A549 (cell line): ENCODE data around the gene NAPA. TPM values are rescaled to one million over a fixed set of nuclear protein-coding genes. Genes with fewer than 3 reads are reported as not detected.
A peak's percentile ranks its signal among the peaks of the same experiment; 100 is the strongest.

Experiments used
- ATAC-seq, 2 experiments: fragments of 200-7000 bp in 1 of 2; fragments of >200 bp in 1 of 2; cut with Nextera tagmentation in 1 of 2; cut with Tn5 transposase in 1 of 2; 3 replicates each; pipeline versions ENCODE4 v1.8.0 to v1.9.1; 2018 to 2020; ENCODE audit warnings: mild to moderate bottlenecking in 1 of 2, moderate library complexity in 1 of 2
- CTCF ChIA-PET: fragments of 300-600 bp; sonication (Branson Sonifier 250); formaldehyde crosslinking; extraction: SDS; loops from one replicate; lab custom pipeline; 2021; ENCODE audit warnings: antibody characterized with exemption, inconsistent platforms; lab: Yijun Ruan, JAX
- POLR2A ChIA-PET: fragments of 350-600 bp; formaldehyde crosslinking; extraction: SDS; loops from one replicate; lab custom pipeline; 2021; ENCODE audit warnings: antibody characterized with exemption, inconsistent platforms; lab: Yijun Ruan, JAX
- DNase-seq, 2 experiments: peaks; one replicate each; pipeline versions ENCODE4 v3.0.0 to v3.0.0-alpha.2; 2011 to 2016; ENCODE audit warnings: low read depth in 1 of 2, low spot score in 1 of 2
- FAIRE-seq: peaks from 2 replicates; lab custom pipeline; 2011; peaks lifted over from hg19 to GRCh38; lab: Jason Lieb, UNC
- H3K27ac ChIP-seq, 2 experiments: fragments of >200 bp; sonication (Bioruptor Twin); formaldehyde crosslinking; 3 replicates each; pipeline ENCODE4 v1.5.1; 2016 to 2017
- H3K4me1 ChIP-seq: fragments of >200 bp; sonication (Bioruptor Twin); formaldehyde crosslinking; 3 replicates; pipeline ENCODE4 v1.6.1; 2016
- H3K4me2 ChIP-seq: fragments of >200 bp; sonication (Bioruptor Twin); formaldehyde crosslinking; 3 replicates; pipeline ENCODE4 v1.6.1; 2016
- H3K4me3 ChIP-seq: fragments of >200 bp; sonication (Bioruptor Twin); formaldehyde crosslinking; 3 replicates; pipeline ENCODE4 v1.5.1; 2016
- H3K9me3 ChIP-seq: fragments of >200 bp; sonication (Bioruptor Twin); formaldehyde crosslinking; 3 replicates; pipeline ENCODE4 v1.6.1; 2016
- BHLHE40 ChIP-seq: IDR thresholded peaks from 2 replicates; pipeline ENCODE4 v1.6.1; 2012; ENCODE audit warnings: low read depth, low read length, inconsistent platforms
- CEBPB ChIP-seq, 2 experiments: fragments of >200 bp in 1 of 2; sonication (Bioruptor Twin) in 1 of 2; formaldehyde crosslinking in 1 of 2; IDR thresholded peaks; 2 replicates each; pipeline ENCODE4 v1.6.1; 2012 to 2016
- CTCF ChIP-seq: fragments of >200 bp; sonication (Bioruptor Twin); formaldehyde crosslinking; IDR thresholded peaks from 3 replicates; pipeline ENCODE4 v1.5.1; 2016
- E2F6 ChIP-seq: IDR thresholded peaks from 2 replicates; pipeline ENCODE4 v1.6.1; 2012; ENCODE audit warnings: low read depth, borderline replicate concordance
- EHF ChIP-seq: fragments of 250-450 bp; sonication (Bioruptor Pico); IDR thresholded peaks from 2 replicates; pipeline ENCODE4 v1.5.0; 2020; ENCODE audit warnings: mild to moderate bottlenecking
- EP300 ChIP-seq, 2 experiments: fragments of >200 bp; sonication (Bioruptor Twin); formaldehyde crosslinking; IDR thresholded peaks; 2 replicates in 1 of 2; 3 replicates in 1 of 2; pipeline ENCODE4 v1.6.1; 2016 to 2017
- FOSB ChIP-seq: fragments of 250-450 bp; sonication (Bioruptor Pico); IDR thresholded peaks from 2 replicates; pipeline ENCODE4 v1.5.0; 2020; ENCODE audit warnings: mild to moderate bottlenecking, moderate library complexity
- HEYL ChIP-seq: fragments of 250-450 bp; sonication (Bioruptor Pico); IDR thresholded peaks from 2 replicates; pipeline ENCODE4 v1.8.0; 2021; ENCODE audit warnings: mild to moderate bottlenecking, moderate library complexity
- JUN ChIP-seq, 2 experiments: fragments of >200 bp; sonication (Bioruptor Twin); formaldehyde crosslinking; IDR thresholded peaks; 2 replicates in 1 of 2; 3 replicates in 1 of 2; pipeline ENCODE4 v1.6.1; 2016 to 2017
- KDM5A ChIP-seq: fragments of 200-600 bp; sonication (generic); IDR thresholded peaks from 2 replicates; pipeline ENCODE4 v1.6.1; 2016; ENCODE audit warnings: antibody characterized with exemption, mild to moderate bottlenecking
- MAFK ChIP-seq: fragments of 450-650 bp; IDR thresholded peaks from 2 replicates; pipeline ENCODE4 v1.6.1; 2014; ENCODE audit not compliant: partially characterized antibody
- MAZ ChIP-seq: fragments of 150-350 bp; IDR thresholded peaks from 2 replicates; pipeline ENCODE4 v1.6.1; 2014; ENCODE audit warnings: antibody characterized with exemption, low read depth, low read length, borderline replicate concordance
- MYC ChIP-seq: IDR thresholded peaks from 2 replicates; pipeline ENCODE4 v1.6.1; 2012; ENCODE audit warnings: mild to moderate bottlenecking, inconsistent platforms, low read length, improper control_type of control experiment, borderline replicate concordance
- PHF8 ChIP-seq: fragments of 200-600 bp; sonication (generic); IDR thresholded peaks from 2 replicates; pipeline ENCODE4 v1.6.1; 2016; ENCODE audit warnings: low read depth, mild to moderate bottlenecking, antibody characterized with exemption, moderate library complexity, borderline replicate concordance
- POLR2AphosphoS2 ChIP-seq: conservative IDR thresholded peaks from 2 replicates; pipeline ENCODE4 v1.6.1; 2012; ENCODE audit warnings: low read length, improper control_type of control experiment, inconsistent platforms
- RAD21 ChIP-seq, 2 experiments: fragments of >200 bp in 1 of 2; sonication (Bioruptor Twin) in 1 of 2; formaldehyde crosslinking in 1 of 2; IDR thresholded peaks in 1 of 2; conservative IDR thresholded peaks in 1 of 2; 2 replicates in 1 of 2; 3 replicates in 1 of 2; pipeline ENCODE4 v1.6.1; 2012 to 2018; ENCODE audit warnings: inconsistent platforms in 1 of 2
- RCOR1 ChIP-seq: fragments of 150-350 bp; IDR thresholded peaks from 2 replicates; pipeline ENCODE4 v1.6.1; 2014; ENCODE audit warnings: antibody characterized with exemption, low read length, low read depth
- REST ChIP-seq: fragments of 200-600 bp; sonication (generic); IDR thresholded peaks from 2 replicates; pipeline ENCODE4 v1.6.1; 2016; ENCODE audit warnings: antibody characterized with exemption, mild to moderate bottlenecking, moderate library complexity
- RFX5 ChIP-seq: fragments of 450-650 bp; IDR thresholded peaks from 2 replicates; pipeline ENCODE4 v1.7.1; 2014; ENCODE audit warnings: antibody characterized with exemption, mild to moderate bottlenecking, moderate library complexity
- RNF2 ChIP-seq: fragments of 200-600 bp; sonication (generic); IDR thresholded peaks from 2 replicates; pipeline ENCODE4 v1.6.1; 2016; ENCODE audit warnings: low read depth, mild to moderate bottlenecking, antibody characterized with exemption, moderate library complexity, borderline replicate concordance
- TP53 ChIP-seq: fragments of 250-450 bp; sonication (Bioruptor Pico); IDR thresholded peaks from 2 replicates; pipeline ENCODE4 v1.5.0; 2021; ENCODE audit warnings: mild to moderate bottlenecking, moderate library complexity
- WGBS: methylation state at CpG from one replicate; pipeline ENCODE4 v1.1.6; 2017; ENCODE audit errors: missing lambda C conversion rate; 5-methylcytosine and 5-hydroxymethylcytosine counted together
- polyA plus RNA-seq, 4 experiments: library from polyadenylated mRNA; depleted of rRNA in 3 of 4; stranded (reverse); fragments of >200 nt; fragmentation: RNase III in 1 of 4; extraction: RNeasy Plus Mini Kit Qiagen cat#74134 plus additional on column Dnase treatment in 1 of 4; gene quantifications; 2 replicates in 3 of 4; 3 replicates in 1 of 4; pipeline ENCODE4 v1.2.3, GENCODE V29; 2011 to 2017
- TF ChIP-seq, protein P1 (sequence below): fragments of 250-450 bp; sonication (Bioruptor Pico); IDR thresholded peaks from 2 replicates; pipeline ENCODE4 v1.5.0; 2020; ENCODE audit warnings: low read depth, mild to moderate bottlenecking, moderate library complexity
- TF ChIP-seq, protein P2 (sequence below): fragments of >200 bp; sonication (Bioruptor Twin); formaldehyde crosslinking; IDR thresholded peaks from 2 replicates; pipeline ENCODE4 v1.6.1; 2016

Gene NAPA
- polyA plus RNA-seq, 2 of the 4 experiments (the other 2 are of a cell fraction) = 69.6 to 101 TPM

DNA sequence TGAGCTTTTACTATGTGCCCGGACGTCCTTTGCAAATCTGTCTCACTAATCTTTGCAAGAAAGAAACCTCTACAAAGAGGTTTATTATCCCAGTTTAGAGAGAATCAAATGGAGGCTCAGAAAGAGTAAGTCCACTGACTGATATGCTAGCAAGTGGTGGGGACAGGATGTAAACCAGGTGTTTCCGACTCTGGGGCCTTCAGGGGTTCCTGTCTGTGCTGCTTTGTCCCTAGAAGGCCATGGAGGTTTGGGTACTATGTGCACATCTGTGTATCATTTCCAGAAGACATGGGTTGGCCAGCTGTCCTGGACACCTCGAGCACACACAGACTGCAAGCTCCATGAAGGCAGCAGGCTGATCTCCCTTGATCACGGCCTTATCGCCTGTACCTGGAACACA lies 29.7 kb downstream of the NAPA start:
- WGBS = 94% methylated on average over 6 of the region's 6 CpGs
- ChIA-PET CTCF (interaction anchor here (0.9 to 5.8 kb wide), 17 partner anchors 9 to 229 kb away, joined by 3 to 84 read pairs (median 9); partner anchors contain the start of genes DHX34, EHD2 and NAPA), POLR2A (no interaction called here)
- FAIRE-seq = no peak
- Histone ChIP-seq H3K4me2 (peak overlapping the region; percentile 71), H3K27ac (peak overlapping the region in 1 of 2 experiments; percentile 97; a peak in 1 of 6 replicates), H3K4me1 (peaks cover 12% of the 10 kb centered on the region; the same call in 2 of the 3 replicates), H3K9me3 (no peaks in the 10 kb centered on the region), H3K4me3 (no peak overlapping the region)
- no peak for DNase-seq
- no peak for ATAC-seq
- TF ChIP-seq EHF (CRISPR knock-in tag) (no peak), FOSB (no peak), RFX5 (no peak), CTCF (no peak)
- TF ChIP-seq, all 56 proteins: peak for 0

- Histone ChIP-seq H3K4me3 (peak within 1 kb of the TSS; percentile 53), H3K4me1 (peaks cover 12% of the 10 kb centered on the region; the same call in 2 of the 3 replicates), H3K27ac (peak within 1 kb of the TSS; percentile 96 to 97), H3K4me2 (peak within 1 kb of the TSS; percentile 71), H3K9me3 (no peaks in the 10 kb centered on the region)
- no peak for FAIRE-seq
- ChIA-PET POLR2A (interaction anchor here (0.5 to 1.7 kb wide), 19 partner anchors 8 to 984 kb away, joined by 3 to 15 read pairs (median 3); partner anchors contain the start of genes INAFM1 and NAPA), CTCF (interaction anchor here (0.6 to 5.8 kb wide), 62 partner anchors 9 to 579 kb away, joined by 3 to 84 read pairs (median 4); partner anchors contain the start of genes DHX34, EHD2, NAPA and SLC8A2)
- DNase-seq = peak; percentile 96 to 99
- peak; percentile 84 to 90 for ATAC-seq
- 3% methylated on average over 45 of the region's 57 CpGs for WGBS
- no peak for TF ChIP-seq POLR2AphosphoS2
- TF ChIP-seq TP53 (CRISPR knock-in tag) = 0 out of 2 replicates have a peak, but pooled peaks have one; percentile 8
- peak; percentile 70 to 75 for TF ChIP-seq RAD21 (conservative IDR thresholded peaks at IDR 0.05 in 1 of 2, IDR thresholded peaks at IDR 0.05 in 1 of 2)
- TF ChIP-seq MYC = peak; percentile 78; the same call in 1 of the 2 replicates
- TF ChIP-seq PHF8 = peak; percentile 86
- TF ChIP-seq, protein P1, sequence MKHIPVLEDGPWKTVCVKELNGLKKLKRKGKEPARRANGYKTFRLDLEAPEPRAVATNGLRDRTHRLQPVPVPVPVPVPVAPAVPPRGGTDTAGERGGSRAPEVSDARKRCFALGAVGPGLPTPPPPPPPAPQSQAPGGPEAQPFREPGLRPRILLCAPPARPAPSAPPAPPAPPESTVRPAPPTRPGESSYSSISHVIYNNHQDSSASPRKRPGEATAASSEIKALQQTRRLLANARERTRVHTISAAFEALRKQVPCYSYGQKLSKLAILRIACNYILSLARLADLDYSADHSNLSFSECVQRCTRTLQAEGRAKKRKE (CRISPR knock-in tag) = no peak
- peak; percentile 23; the same call in 1 of the 2 replicates for TF ChIP-seq REST
- no peak for TF ChIP-seq RNF2
- peak; percentile 73; the same call in 1 of the 2 replicates for TF ChIP-seq FOSB
- TF ChIP-seq JUN (IDR thresholded peaks at IDR 0.05) = peak; percentile 58 to 93; a peak in 4 of 5 replicates
- TF ChIP-seq, protein P2, sequence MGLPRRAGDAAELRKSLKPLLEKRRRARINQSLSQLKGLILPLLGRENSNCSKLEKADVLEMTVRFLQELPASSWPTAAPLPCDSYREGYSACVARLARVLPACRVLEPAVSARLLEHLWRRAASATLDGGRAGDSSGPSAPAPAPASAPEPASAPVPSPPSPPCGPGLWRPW = no peak
- no peak for TF ChIP-seq RFX5
- TF ChIP-seq CTCF = peak; percentile 98
- TF ChIP-seq RCOR1 = no peak
- no peak for TF ChIP-seq EP300 (IDR thresholded peaks at IDR 0.05)
- TF ChIP-seq BHLHE40 = no peak
- no peak for TF ChIP-seq KDM5A
- peak; percentile 91 for TF ChIP-seq MAZ
- no peak for TF ChIP-seq MAFK
- no peak for TF ChIP-seq HEYL (CRISPR knock-in tag)
- no peak for TF ChIP-seq CEBPB (IDR thresholded peaks at IDR 0.05)
- no peak for TF ChIP-seq E2F6
- TF ChIP-seq EHF (CRISPR knock-in tag) = no peak
Observed at GRCh38 chr19:47483800-47484690, 30.8 kb downstream of the NAPA start, which contains the start of gene KPTN. Gene KPTN, minus strand, starts transcription at chr19:47484219. Its CDS starts 59 bp downstream, at chr19:47484160.
